ENCODE results near the gene ITGAL. TPM values are rescaled to one million over a fixed set of nuclear protein-coding genes. Genes with fewer than 3 reads are reported as not detected.

ITGAL gene
- total RNA-seq, 2 donors from 2014 or later, result 1.3 to 9.2 TPM

DNA sequence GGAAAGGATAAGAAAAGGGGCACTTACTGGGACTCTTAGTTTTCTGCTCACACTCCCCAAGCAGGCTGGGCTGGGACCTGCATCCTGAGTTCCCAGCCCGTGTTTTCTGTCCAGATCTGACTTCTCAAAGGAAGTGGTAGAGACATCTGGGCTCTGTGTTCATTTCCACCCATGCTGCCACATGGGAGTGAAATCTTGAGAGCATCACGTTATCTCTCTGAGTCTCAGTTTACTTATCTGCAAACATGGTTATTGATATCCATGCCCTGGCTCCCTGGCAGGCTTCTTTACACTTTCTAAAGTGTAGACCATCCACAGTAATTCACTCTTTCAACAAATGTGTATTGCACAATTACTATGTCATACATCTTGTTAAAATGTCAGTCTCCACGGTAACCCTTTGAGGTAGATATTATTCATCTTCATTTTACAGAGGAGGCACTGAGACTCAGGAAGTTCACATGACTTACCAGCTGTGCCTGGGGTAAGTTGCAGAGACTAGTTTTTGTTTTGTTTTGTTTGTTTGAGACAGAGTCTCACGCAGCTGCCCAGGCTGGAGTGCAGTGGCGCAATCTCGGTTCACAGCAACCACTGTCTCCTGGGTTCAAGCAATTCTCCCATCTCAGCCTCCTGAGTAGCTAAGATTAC lies 95.6 kb downstream of the ITGAL start:
- Histone ChIP-seq H3K4me1 (peaks cover 19% of the 10 kb centered on the region), H3K4me3 (no peak overlapping the region), H3K36me3 (replicated peaks in 1 of 2; ENCODE audit: insufficient read depth in 1 of 2, low read depth in 2 of 2) (no peaks in the 10 kb centered on the region), H3K9me3 (no peaks in the 10 kb centered on the region), H3K27ac (peak overlapping the region in 2 of 4 donors; percentile 2 to 32), H3K27me3 (no peaks in the 10 kb centered on the region)
- DNase-seq (no peak), ATAC-seq (no peak)
- 53 to 74% methylated on average over 6 of the region's 6 CpGs for WGBS, 2 donors
- intact Hi-C loops (cut with DNase I), result no loop called here
- TF ChIP-seq, protein P1, sequence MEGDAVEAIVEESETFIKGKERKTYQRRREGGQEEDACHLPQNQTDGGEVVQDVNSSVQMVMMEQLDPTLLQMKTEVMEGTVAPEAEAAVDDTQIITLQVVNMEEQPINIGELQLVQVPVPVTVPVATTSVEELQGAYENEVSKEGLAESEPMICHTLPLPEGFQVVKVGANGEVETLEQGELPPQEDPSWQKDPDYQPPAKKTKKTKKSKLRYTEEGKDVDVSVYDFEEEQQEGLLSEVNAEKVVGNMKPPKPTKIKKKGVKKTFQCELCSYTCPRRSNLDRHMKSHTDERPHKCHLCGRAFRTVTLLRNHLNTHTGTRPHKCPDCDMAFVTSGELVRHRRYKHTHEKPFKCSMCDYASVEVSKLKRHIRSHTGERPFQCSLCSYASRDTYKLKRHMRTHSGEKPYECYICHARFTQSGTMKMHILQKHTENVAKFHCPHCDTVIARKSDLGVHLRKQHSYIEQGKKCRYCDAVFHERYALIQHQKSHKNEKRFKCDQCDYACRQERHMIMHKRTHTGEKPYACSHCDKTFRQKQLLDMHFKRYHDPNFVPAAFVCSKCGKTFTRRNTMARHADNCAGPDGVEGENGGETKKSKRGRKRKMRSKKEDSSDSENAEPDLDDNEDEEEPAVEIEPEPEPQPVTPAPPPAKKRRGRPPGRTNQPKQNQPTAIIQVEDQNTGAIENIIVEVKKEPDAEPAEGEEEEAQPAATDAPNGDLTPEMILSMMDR (IDR thresholded peaks at IDR 0.05), result no peak
- TF ChIP-seq POLR2A (IDR thresholded peaks at IDR 0.05), result no peak

DNA sequence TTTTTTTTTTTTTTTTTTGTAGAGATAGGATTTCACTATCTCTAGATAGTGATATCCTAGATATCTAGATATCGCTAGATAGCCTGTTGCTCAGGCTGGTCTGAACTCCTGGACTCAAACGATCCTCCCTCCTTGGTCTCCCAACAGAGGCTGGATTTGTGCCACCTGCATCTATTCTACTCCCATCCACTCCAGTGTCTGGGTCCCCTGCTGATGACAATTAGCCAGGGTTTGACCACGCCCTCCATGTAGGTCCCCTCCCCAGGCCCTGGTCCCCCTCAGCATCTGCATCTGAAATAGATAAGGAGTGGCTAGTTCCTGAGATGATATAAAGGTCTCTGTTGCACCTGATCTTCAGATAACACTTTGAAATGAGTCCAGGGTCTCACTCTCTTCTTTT lies 96.7 kb downstream of the ITGAL start:
- Histone ChIP-seq H3K4me1 (peaks cover 19% of the 10 kb centered on the region), H3K36me3 (replicated peaks in 1 of 2; ENCODE audit: insufficient read depth in 1 of 2, low read depth in 2 of 2) (no peaks in the 10 kb centered on the region), H3K27ac (no peak overlapping the region), H3K27me3 (no peaks in the 10 kb centered on the region), H3K4me3 (no peak overlapping the region), H3K9me3 (no peaks in the 10 kb centered on the region)
- TF ChIP-seq, protein P1 (IDR thresholded peaks at IDR 0.05), result no peak
- no peak for TF ChIP-seq POLR2A (IDR thresholded peaks at IDR 0.05)
- 86 to 92% methylated on average over 3 of the region's 3 CpGs for WGBS, 2 donors
- ATAC-seq (no peak), DNase-seq (no peak)
- intact Hi-C loops (cut with DNase I), result no loop called here

DNA sequence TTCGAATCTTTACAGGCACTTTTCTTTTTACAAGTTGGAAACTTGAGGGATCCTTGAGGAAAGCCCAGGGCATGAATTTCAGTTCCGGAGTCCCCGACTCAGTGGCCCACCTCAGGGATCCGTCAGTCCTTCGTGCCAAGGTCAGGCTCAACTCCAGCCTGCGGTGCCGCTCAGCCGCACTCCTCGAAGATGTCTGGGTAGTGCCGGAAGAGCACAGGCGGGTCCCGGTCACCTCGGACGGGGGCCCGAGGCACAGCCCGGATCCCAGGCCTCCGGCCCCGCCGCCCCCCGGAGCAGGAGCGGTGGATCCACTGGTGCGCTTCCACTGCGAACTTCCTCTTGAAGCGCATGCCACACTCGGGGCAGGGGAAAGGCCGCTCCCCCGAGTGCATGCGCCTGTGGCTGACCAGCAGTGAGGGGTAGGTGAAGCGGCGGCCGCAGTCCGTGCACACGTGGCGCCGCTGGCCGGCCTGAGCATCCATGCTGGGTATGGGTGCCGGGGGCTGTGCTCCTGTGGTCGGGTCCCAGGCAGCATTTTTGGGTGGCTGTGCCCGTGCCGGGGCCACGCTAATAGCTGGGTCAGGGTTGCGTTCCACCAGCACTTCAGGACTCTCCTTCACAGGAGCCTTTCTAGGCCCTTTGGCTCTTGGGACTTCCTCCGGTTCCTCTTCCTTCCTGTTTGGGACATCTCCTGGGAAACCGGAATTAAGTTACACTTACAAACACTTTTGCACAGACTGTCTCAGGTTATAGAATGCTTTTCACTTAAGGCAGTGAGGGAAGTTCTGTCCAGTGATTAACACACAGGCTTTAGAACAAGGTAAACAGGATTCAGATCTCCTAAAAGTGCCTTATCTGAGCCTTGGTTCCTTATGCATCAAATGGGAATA lies 97.4 kb downstream of the ITGAL start:
- H3K4me1 ChIP-seq, result peaks cover 19% of the 10 kb centered on the region
- no peaks in the 10 kb centered on the region for H3K27me3 ChIP-seq
- H3K27ac ChIP-seq, result peak overlapping the region in 2 of 4 donors; percentile 14 to 94
- no peak for ATAC-seq
- no peak overlapping the region for H3K4me3 ChIP-seq
- TF ChIP-seq, protein P1 (IDR thresholded peaks at IDR 0.05), result no peak
- TF ChIP-seq POLR2A (IDR thresholded peaks at IDR 0.05), result no peak
- H3K36me3 ChIP-seq (replicated peaks in 1 of 2; ENCODE audit: insufficient read depth in 1 of 2, low read depth in 2 of 2), result no peaks in the 10 kb centered on the region
- WGBS, 2 donors, result 88 to 89% methylated on average over 15 to 43 of the region's 44 CpGs
- no peak for DNase-seq
- H3K9me3 ChIP-seq, result no peaks in the 10 kb centered on the region
- intact Hi-C loops (cut with DNase I), result no loop called here

DNA sequence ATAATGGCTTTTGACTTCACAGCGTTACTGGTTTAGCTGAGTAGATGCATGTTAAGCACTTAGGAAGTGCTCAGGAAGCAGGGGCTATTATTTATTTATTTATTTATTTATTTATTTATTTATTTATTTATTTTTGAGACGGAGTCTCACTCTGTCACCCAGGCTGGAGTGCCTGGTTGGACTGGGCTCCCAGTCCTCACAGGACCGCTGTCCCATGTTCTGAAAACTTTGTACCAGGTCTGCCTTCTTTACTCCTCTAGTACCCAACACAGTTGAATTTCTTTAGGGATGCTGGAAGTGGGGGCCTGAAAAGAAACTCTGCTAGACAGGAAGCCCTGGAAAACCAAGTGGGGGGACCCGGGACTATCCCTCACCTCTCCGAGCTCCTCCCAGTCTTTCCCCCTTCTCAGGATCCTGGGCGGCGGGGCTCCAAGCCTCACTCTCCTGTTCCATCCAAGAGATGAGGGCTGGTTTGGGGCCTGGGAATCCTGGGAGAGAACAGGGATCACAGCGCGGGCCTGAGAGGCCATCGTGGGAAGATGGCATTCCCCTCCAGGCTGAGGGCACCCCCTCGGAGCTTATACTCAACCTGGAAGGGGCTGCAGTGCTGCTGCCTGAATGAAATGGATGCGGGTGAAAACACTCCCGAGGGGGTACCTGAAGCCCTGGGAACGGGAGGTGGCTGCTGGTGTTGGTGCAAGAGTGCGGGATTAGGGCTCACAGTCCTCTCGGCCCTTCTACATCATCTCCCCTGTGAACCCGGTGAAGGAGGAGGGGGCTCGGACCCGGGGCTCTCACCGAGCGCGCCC lies 98.3 kb downstream of the ITGAL start:
- Histone ChIP-seq H3K9me3 (no peaks in the 10 kb centered on the region), H3K27ac (peak overlapping the region; percentile 63 to 96 (median 93)), H3K27me3 (no peaks in the 10 kb centered on the region), H3K4me1 (peaks cover 19% of the 10 kb centered on the region), H3K4me3 (peak overlapping the region; percentile 35 to 77), H3K36me3 (replicated peaks in 1 of 2; ENCODE audit: insufficient read depth in 1 of 2, low read depth in 2 of 2) (no peaks in the 10 kb centered on the region)
- peak in 2 of 4 donors; percentile 28 to 35 for DNase-seq
- 11 to 15% methylated on average over 16 to 22 of the region's 22 CpGs for WGBS, 2 donors
- no peak for TF ChIP-seq POLR2A (IDR thresholded peaks at IDR 0.05)
- TF ChIP-seq, protein P1 (IDR thresholded peaks at IDR 0.05), result no peak
- intact Hi-C loops (cut with DNase I), result no loop called here
- peak; percentile 4 for ATAC-seq
